ENCODE data around the gene SFN. TPM values are rescaled to one million over a fixed set of nuclear protein-coding genes. Genes with fewer than 3 reads are reported as not detected.

SFN gene
- polyA plus RNA-seq (2011; rRNA removed) (31.0 and 39.8 TPM in 2 replicates), polyA plus RNA-seq (2017; fragmentation: RNase III; extraction: RNeasy Plus Mini Kit Qiagen cat#74134 plus additional on column Dnase treatment) (114 to 150 TPM (median 141 TPM) in 3 replicates), polyA minus RNA-seq (2011; rRNA and poly(A)+ RNA removed) (17.4 and 26.5 TPM in 2 replicates)
- 193 and 209 TPM in 2 replicates for polyA plus RNA-seq (2012; cell fraction: cytosol; rRNA removed)
- polyA plus RNA-seq (2012; cell fraction: nucleus; rRNA removed): 145 and 174 TPM in 2 replicates

- Histone ChIP-seq H3K27ac (peak within 1 kb of the TSS; percentile 90 to 99), H3K4me3 (peak within 1 kb of the TSS; percentile 66), H3K4me2 (peak within 1 kb of the TSS; percentile 100), H3K9me3 (no peaks in the 10 kb centered on the region), H3K4me1 (peaks cover 30% of the 10 kb centered on the region)
- ChIA-PET CTCF (interaction anchor here (0.8 to 7.2 kb wide), 8 partner anchors 8 to 260 kb away, joined by 3 to 57 read pairs (median 4); no protein-coding TSS in a partner anchor), POLR2A (interaction anchor here (0.6 to 1.4 kb wide), 2 partner anchors 14 to 131 kb away, joined by 5 read pairs; partner anchors contain the start of gene TRNP1)
- TF ChIP-seq BCL3 (IDR thresholded peaks at IDR 0.05) (0 out of 3 replicates have a peak, but pooled peaks have one; percentile 71), GATA3 (IDR thresholded peaks at IDR 0.05; ENCODE audit: borderline replicate concordance) (no peak; the same call in 1 of the 2 replicates), HMGXB4 (CRISPR knock-in tag; IDR thresholded peaks at IDR 0.05; ENCODE audit: borderline replicate concordance) (no peak), POLR2A (IDR thresholded peaks at IDR 0.05; ENCODE audit: low read length) (peak; percentile 97), HOXB13 (CRISPR knock-in tag; IDR thresholded peaks at IDR 0.05; ENCODE audit: low read depth) (no peak), SMC3 (IDR thresholded peaks at IDR 0.05) (peak; percentile 32; the same call in 2 of the 3 replicates), RNF2 (IDR thresholded peaks at IDR 0.05; ENCODE audit: borderline replicate concordance, low read depth) (no peak), ESRRA (IDR thresholded peaks at IDR 0.05; ENCODE audit: borderline replicate concordance, low read length) (no peak), FOSL2 (IDR thresholded peaks at IDR 0.05) (peak; percentile 45; the same call in 1 of the 2 replicates), FOSL2 (CRISPR knock-in tag; IDR thresholded peaks at IDR 0.05) (peak; percentile 89), CEBPB (IDR thresholded peaks at IDR 0.05) (no peak), HEYL (CRISPR knock-in tag; IDR thresholded peaks at IDR 0.05) (no peak), POLR2AphosphoS2 (conservative IDR thresholded peaks at IDR 0.05; ENCODE audit: low read length) (no peak), TP53 (CRISPR knock-in tag; IDR thresholded peaks at IDR 0.05) (no peak), MAFK (IDR thresholded peaks at IDR 0.05; ENCODE audit: partially characterized antibody) (no peak), JUN (IDR thresholded peaks at IDR 0.05) (peak in 1 of 2 experiments; percentile 60; a peak in 3 of 5 replicates), CBX8 (IDR thresholded peaks at IDR 0.05) (no peak), TFCP2L1 (CRISPR knock-in tag; IDR thresholded peaks at IDR 0.05) (no peak), ZC3H11A (IDR thresholded peaks at IDR 0.05) (no peak), KDM5A (IDR thresholded peaks at IDR 0.05) (no peak), JUNB (IDR thresholded peaks at IDR 0.05) (no peak), E2F6 (IDR thresholded peaks at IDR 0.05; ENCODE audit: borderline replicate concordance, low read depth) (peak; percentile 54; the same call in 1 of the 2 replicates)
- TF ChIP-seq, protein P1, sequence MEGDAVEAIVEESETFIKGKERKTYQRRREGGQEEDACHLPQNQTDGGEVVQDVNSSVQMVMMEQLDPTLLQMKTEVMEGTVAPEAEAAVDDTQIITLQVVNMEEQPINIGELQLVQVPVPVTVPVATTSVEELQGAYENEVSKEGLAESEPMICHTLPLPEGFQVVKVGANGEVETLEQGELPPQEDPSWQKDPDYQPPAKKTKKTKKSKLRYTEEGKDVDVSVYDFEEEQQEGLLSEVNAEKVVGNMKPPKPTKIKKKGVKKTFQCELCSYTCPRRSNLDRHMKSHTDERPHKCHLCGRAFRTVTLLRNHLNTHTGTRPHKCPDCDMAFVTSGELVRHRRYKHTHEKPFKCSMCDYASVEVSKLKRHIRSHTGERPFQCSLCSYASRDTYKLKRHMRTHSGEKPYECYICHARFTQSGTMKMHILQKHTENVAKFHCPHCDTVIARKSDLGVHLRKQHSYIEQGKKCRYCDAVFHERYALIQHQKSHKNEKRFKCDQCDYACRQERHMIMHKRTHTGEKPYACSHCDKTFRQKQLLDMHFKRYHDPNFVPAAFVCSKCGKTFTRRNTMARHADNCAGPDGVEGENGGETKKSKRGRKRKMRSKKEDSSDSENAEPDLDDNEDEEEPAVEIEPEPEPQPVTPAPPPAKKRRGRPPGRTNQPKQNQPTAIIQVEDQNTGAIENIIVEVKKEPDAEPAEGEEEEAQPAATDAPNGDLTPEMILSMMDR (IDR thresholded peaks at IDR 0.05): peak; percentile 55
- TF ChIP-seq, protein P2, sequence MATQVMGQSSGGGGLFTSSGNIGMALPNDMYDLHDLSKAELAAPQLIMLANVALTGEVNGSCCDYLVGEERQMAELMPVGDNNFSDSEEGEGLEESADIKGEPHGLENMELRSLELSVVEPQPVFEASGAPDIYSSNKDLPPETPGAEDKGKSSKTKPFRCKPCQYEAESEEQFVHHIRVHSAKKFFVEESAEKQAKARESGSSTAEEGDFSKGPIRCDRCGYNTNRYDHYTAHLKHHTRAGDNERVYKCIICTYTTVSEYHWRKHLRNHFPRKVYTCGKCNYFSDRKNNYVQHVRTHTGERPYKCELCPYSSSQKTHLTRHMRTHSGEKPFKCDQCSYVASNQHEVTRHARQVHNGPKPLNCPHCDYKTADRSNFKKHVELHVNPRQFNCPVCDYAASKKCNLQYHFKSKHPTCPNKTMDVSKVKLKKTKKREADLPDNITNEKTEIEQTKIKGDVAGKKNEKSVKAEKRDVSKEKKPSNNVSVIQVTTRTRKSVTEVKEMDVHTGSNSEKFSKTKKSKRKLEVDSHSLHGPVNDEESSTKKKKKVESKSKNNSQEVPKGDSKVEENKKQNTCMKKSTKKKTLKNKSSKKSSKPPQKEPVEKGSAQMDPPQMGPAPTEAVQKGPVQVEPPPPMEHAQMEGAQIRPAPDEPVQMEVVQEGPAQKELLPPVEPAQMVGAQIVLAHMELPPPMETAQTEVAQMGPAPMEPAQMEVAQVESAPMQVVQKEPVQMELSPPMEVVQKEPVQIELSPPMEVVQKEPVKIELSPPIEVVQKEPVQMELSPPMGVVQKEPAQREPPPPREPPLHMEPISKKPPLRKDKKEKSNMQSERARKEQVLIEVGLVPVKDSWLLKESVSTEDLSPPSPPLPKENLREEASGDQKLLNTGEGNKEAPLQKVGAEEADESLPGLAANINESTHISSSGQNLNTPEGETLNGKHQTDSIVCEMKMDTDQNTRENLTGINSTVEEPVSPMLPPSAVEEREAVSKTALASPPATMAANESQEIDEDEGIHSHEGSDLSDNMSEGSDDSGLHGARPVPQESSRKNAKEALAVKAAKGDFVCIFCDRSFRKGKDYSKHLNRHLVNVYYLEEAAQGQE (IDR thresholded peaks at IDR 0.05): peak; percentile 13; the same call in 1 of the 2 replicates
- TF ChIP-seq, protein P3, sequence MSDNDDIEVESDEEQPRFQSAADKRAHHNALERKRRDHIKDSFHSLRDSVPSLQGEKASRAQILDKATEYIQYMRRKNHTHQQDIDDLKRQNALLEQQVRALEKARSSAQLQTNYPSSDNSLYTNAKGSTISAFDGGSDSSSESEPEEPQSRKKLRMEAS (IDR thresholded peaks at IDR 0.05): peak; percentile 58; the same call in 1 of the 2 replicates
- WGBS (ENCODE audit: missing lambda C conversion rate): 3% methylated on average over 26 of the region's 37 CpGs
- peak; percentile 61 to 74 for ATAC-seq
- peak; percentile 79 to 95 for DNase-seq (ENCODE audit: low read depth in 1 of 2, low spot score in 1 of 2)
- no peak for FAIRE-seq
Measured at GRCh38 chr1:26862781-26863684, at the start of gene SFN. Gene SFN (plus strand): TSS chr1:26863149. CDS start chr1:26863213, 64 bp downstream.
